Naive thymus-derived CD4-positive, alpha-beta T cell (primary cell): Measurements from ENCODE around the gene RNF157. TPM values are rescaled to one million over a fixed set of nuclear protein-coding genes. Genes with fewer than 3 reads are reported as not detected.

ENCODE experiments used
- ATAC-seq: fragments of 150-1000 bp; cut with Tn5 transposase; 2 replicates; pipeline ENCODE4 v1.10.0; 2021; ENCODE audit warnings: mild to moderate bottlenecking, moderate library complexity
- CTCF ChIA-PET: fragments of 350-600 bp; sonication (Branson Sonifier 250); formaldehyde crosslinking; loops from one replicate; lab custom pipeline; 2021; ENCODE audit warnings: antibody characterized with exemption; lab: Charles Lee
- POLR2A ChIA-PET: fragments of 350-600 bp; sonication (Branson Sonifier 250); formaldehyde crosslinking; loops from one replicate; lab custom pipeline; 2021; ENCODE audit warnings: antibody characterized with exemption, inconsistent platforms; lab: Charles Lee
- DNase-seq, 9 donors: peaks; one replicate each; pipeline versions ENCODE4 v3.0.0 to v3.0.0-alpha.2; 2020 to 2022; ENCODE audit warnings: mixed read lengths in 1 of 9
- H3K27ac ChIP-seq: one replicate; pipeline ENCODE4 v1.7.0; 2013; ENCODE audit warnings: mild to moderate bottlenecking, low read depth, low read length, moderate library complexity
- H3K27me3 ChIP-seq, 2 donors: one replicate each; pipeline ENCODE4 v1.7.0; 2013; ENCODE audit warnings: low read length in 2 of 2, mild to moderate bottlenecking in 2 of 2, moderate library complexity in 2 of 2; ENCODE audit not compliant: control insufficient read depth in 2 of 2, insufficient read depth in 2 of 2
- H3K36me3 ChIP-seq, 3 experiments: 1 replicate in 2 of 3; 2 replicates in 1 of 3; pipeline ENCODE4 v1.7.0; 2013; ENCODE audit warnings: low read length in 3 of 3, mild to moderate bottlenecking in 3 of 3, moderate library complexity in 1 of 3; ENCODE audit not compliant: insufficient read depth in 3 of 3, control insufficient read depth in 2 of 3
- H3K4me1 ChIP-seq, 2 donors: one replicate each; pipeline ENCODE4 v1.7.0; 2013; ENCODE audit warnings: low read length in 2 of 2, mild to moderate bottlenecking in 2 of 2, moderate library complexity in 1 of 2; ENCODE audit not compliant: control insufficient read depth in 2 of 2, insufficient read depth in 2 of 2
- H3K4me3 ChIP-seq: 2 replicates; pipeline ENCODE4 v1.7.0; 2013; ENCODE audit warnings: mild to moderate bottlenecking, low read length
- H3K9me3 ChIP-seq, 3 experiments: 1 replicate in 2 of 3; 2 replicates in 1 of 3; pipeline ENCODE4 v1.7.0; 2013; ENCODE audit warnings: low read length in 3 of 3; ENCODE audit not compliant: control insufficient read depth in 2 of 3
- H3K27ac Mint-ChIP-seq, 9 donors: one replicate each; pipeline ENCODE4 v1.8.0; 2020 to 2022; ENCODE audit warnings: mixed read lengths in 9 of 9, mild to moderate bottlenecking in 8 of 9, moderate library complexity in 5 of 9, inconsistent platforms in 2 of 9
- H3K27me3 Mint-ChIP-seq, 5 donors: one replicate each; pipeline ENCODE4 v1.8.0; 2021 to 2022; ENCODE audit warnings: mixed read lengths in 5 of 5, mild to moderate bottlenecking in 1 of 5
- H3K36me3 Mint-ChIP-seq, 5 donors: one replicate each; pipeline ENCODE4 v1.8.0; 2020 to 2022; ENCODE audit warnings: mixed read lengths in 5 of 5, mild to moderate bottlenecking in 3 of 5, inconsistent platforms in 1 of 5
- H3K4me1 Mint-ChIP-seq, 7 donors: one replicate each; pipeline ENCODE4 v1.8.0; 2020 to 2022; ENCODE audit warnings: mixed read lengths in 7 of 7, mild to moderate bottlenecking in 3 of 7, inconsistent platforms in 1 of 7
- H3K4me3 Mint-ChIP-seq, 10 donors: one replicate each; pipeline ENCODE4 v1.8.0; 2020 to 2022; ENCODE audit warnings: mild to moderate bottlenecking in 10 of 10, mixed read lengths in 10 of 10, moderate library complexity in 6 of 10, inconsistent platforms in 2 of 10
- H3K9me3 Mint-ChIP-seq, 11 donors: one replicate each; pipeline ENCODE4 v1.8.0; 2020 to 2022; ENCODE audit warnings: mixed read lengths in 11 of 11, mild to moderate bottlenecking in 4 of 11, inconsistent platforms in 1 of 11, moderate library complexity in 1 of 11
- intact Hi-C, 2 donors: fragments of 100-400 bp; cut with micrococcal nuclease; formaldehyde crosslinking; loops; one replicate each; pipeline ENCODE4 v1.15.1; 2023
- polyA plus RNA-seq, 2 donors: library from polyadenylated mRNA; unstranded; fragments of 300-500 nt; fragmentation: Illumina TruSeq; gene quantifications; one replicate each; pipeline ENCODE4 v1.2.3, GENCODE V29; 2021
- total RNA-seq, 6 experiments: library from RNA in 5 of 6; stranded (reverse) in 5 of 6; gene quantifications; 1 replicate in 5 of 6; 2 replicates in 1 of 6; pipeline ENCODE4 v1.2.3 and lab custom pipeline; 2021 to 2026

Gene RNF157
- total and polyA plus RNA-seq, 7 experiments from 2014 or later: 10.4 to 96.3 (median 50.6) TPM

DNA sequence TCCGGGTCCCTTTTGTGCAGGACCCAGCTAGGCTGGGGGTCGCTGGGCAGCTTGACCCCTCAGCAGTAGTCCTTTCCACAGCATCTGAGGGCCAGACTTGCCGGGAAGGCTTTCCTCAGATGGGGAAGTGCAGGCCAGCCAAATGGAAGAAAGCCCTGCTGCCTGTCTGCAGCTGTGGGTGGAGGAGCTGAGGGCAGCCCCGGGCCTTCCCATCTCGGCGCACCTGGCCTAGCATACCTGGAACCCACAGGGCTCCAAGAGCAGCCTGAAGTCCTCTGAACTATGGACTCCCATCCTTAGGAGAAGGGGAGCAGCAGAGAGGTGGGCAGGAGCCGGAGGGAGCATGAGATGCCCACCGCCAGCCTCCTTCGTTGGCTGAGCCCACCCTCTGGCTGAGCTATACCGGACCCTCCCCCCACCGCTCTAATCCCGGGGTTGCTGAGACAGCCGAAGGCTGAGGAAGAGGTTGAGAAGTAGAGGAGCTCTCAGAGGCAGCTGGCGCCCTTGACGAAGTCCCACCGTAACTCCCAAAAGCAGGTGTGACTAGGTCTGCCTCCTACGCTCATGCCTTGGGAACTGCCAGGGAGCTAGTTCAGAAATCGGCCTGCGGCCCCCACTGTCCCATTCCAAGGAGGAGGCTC is 38.1 kb upstream of the RNF157 start:
- intact Hi-C loops: loop anchor here in 1 of 2 donors (2.0 kb wide), 1 partner anchor 20 kb away; no protein-coding TSS in a partner anchor
- Mint-ChIP-seq H3K4me3 (no peak overlapping the region), H3K9me3 (no peaks in the 10 kb centered on the region), H3K27me3 (no peaks in the 10 kb centered on the region), H3K27ac (peak overlapping the region in 2 of 9 donors; percentile 46 to 72), H3K36me3 (no peaks in the 10 kb centered on the region), H3K4me1 (peaks cover 12 to 37% (median 28%) of the 10 kb centered on the region in 7 donors)
- Histone ChIP-seq H3K27ac (no peak overlapping the region), H3K4me3 (no peak overlapping the region), H3K36me3 (no peaks in the 10 kb centered on the region), H3K4me1 (peaks cover 8 to 25% of the 10 kb centered on the region in 2 donors), H3K9me3 (no peaks in the 10 kb centered on the region), H3K27me3 (no peaks in the 10 kb centered on the region)
- ATAC-seq (no peak), DNase-seq (no peak)
- POLR2A ChIA-PET: interaction anchor here (0.5 to 2.9 kb wide), 11 partner anchors 12 to 203 kb away, joined by 3 to 11 read pairs (median 3); partner anchors contain the start of genes EXOC7 and UBALD2
- CTCF ChIA-PET: interaction anchor here (0.7 to 6.2 kb wide), 11 partner anchors 10 to 267 kb away, joined by 3 to 191 read pairs (median 11); partner anchors contain the start of genes FOXJ1 and UBALD2

DNA sequence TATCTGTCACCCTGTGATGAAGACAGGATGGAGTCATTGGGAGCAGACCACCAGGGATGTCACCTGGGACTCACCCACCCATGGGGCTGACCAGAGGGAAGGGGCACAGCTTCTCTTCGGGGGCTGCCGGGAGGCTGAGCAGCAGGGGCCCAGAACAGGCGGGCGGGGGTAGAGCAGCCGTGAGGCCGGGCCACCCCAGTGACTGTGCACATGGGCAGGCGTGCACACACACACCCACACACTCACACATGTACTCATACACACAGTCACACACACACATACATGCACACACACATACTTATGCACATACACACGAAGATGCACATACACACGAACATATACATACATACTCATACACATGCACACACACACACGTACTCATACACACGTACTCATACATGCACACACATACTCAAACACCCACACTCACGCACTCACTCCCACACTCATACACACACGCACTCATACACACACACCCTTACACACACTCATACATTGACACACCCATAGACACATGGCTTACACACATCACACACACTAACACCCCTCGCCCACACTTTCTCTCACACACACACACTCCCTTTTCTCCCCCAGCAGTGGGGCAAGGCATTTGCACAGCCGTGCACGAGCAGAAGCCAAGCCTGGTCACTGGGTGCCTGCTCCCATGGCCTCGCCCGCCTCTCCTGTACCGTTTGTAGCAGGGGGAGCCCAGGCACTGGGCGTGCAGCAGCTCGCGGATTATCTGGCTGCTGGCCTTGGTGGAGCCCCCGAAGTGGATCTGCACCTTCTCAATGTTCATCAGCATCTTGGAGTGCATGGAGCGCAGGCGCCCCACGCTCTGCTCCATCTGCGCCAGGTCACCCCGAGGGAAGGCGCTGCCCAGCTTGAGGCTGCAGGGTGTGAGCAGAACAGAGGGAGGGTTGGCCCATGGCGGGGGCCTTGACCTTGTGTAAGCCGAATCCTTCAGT is 37.3 kb upstream of the RNF157 start:
- H3K36me3 Mint-ChIP-seq: no peaks in the 10 kb centered on the region
- H3K4me1 Mint-ChIP-seq: peaks cover 16 to 45% (median 36%) of the 10 kb centered on the region in 7 donors
- ChIA-PET CTCF (interaction anchor here (0.7 to 6.2 kb wide), 8 partner anchors 9 to 261 kb away, joined by 3 to 191 read pairs (median 16); partner anchors contain the start of genes FOXJ1 and UBALD2), POLR2A (interaction anchor here (0.6 to 2.3 kb wide), 9 partner anchors 11 to 158 kb away, joined by 3 to 9 read pairs (median 3); partner anchors contain the start of gene UBALD2)
- H3K27ac Mint-ChIP-seq: peak overlapping the region in 7 of 9 donors; percentile 0 to 76 (median 38)
- H3K4me3 Mint-ChIP-seq: no peak overlapping the region
- H3K27me3 ChIP-seq: no peaks in the 10 kb centered on the region
- no peaks in the 10 kb centered on the region for H3K36me3 ChIP-seq
- ATAC-seq (no peak), DNase-seq (no peak)
- no peaks in the 10 kb centered on the region for H3K9me3 ChIP-seq
- H3K27ac ChIP-seq: no peak overlapping the region
- H3K4me3 ChIP-seq: no peak overlapping the region
- H3K9me3 Mint-ChIP-seq: no peaks in the 10 kb centered on the region
- H3K4me1 ChIP-seq: peaks cover 16 to 33% of the 10 kb centered on the region in 2 donors
- H3K27me3 Mint-ChIP-seq: no peaks in the 10 kb centered on the region
- intact Hi-C loops: loop anchor here in 1 of 2 donors (2.0 kb wide), 1 partner anchor 21 kb away; no protein-coding TSS in a partner anchor

DNA sequence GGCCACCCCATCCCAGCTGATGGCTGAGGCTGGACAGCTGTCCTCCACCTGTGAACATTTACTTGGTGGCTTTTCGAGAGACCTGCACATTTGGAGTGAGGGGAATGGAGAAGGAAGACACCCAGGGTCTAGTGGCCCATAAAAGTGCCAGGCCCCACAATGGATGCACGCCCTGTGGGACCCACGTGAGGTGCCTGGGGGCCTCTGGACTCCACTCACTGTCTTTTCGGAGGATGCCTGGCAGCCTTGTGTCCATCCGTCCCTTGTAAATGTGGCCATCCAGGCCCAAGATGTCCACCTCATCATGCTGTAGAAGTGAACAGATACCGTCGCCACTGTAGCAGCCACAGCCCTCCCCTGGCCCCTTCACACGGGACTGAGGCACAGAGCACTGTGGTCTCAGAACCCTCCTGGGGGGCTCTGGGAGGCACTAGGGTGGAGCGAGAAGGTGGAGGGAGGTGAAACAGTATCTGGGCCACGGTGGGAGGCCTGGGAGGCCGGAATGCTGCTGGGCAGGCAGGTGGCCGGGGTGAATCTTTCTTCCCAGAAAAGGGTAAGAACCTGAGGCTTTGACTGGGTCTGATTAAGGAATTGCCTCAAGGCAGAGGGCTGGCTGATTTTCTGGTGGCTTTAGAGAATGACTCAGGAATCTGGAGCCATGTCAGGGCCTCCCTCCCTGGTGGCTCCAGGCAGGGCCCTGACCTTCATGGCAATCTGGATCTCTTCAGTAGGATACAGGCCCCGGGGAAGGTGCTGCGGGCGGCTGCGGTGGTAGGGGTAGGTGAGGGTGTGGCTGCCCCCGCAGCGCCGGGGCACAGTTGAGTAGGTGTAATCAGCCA is 36.4 kb upstream of the RNF157 start:
- Histone ChIP-seq H3K4me3 (no peak overlapping the region), H3K27me3 (no peaks in the 10 kb centered on the region), H3K27ac (no peak overlapping the region), H3K9me3 (no peaks in the 10 kb centered on the region), H3K4me1 (peaks cover 24 to 41% of the 10 kb centered on the region in 2 donors), H3K36me3 (no peaks in the 10 kb centered on the region)
- ChIA-PET POLR2A (interaction anchor here (1.0 to 15.4 kb wide), 6 partner anchors 9 to 154 kb away, joined by 3 to 310 read pairs (median 6); partner anchors contain the start of gene UBALD2), CTCF (interaction anchor here (1.6 to 5.5 kb wide), 2 partner anchors 87 to 97 kb away, joined by 4 to 36 read pairs; no protein-coding TSS in a partner anchor)
- Mint-ChIP-seq H3K9me3 (no peaks in the 10 kb centered on the region), H3K4me3 (no peak overlapping the region), H3K27me3 (no peaks in the 10 kb centered on the region), H3K27ac (peak overlapping the region in 7 of 9 donors; percentile 5 to 76 (median 51)), H3K4me1 (peaks cover 16 to 50% (median 41%) of the 10 kb centered on the region in 7 donors), H3K36me3 (no peaks in the 10 kb centered on the region)
- DNase-seq (no peak), ATAC-seq (no peak)
- intact Hi-C loops: no loop called here

DNA sequence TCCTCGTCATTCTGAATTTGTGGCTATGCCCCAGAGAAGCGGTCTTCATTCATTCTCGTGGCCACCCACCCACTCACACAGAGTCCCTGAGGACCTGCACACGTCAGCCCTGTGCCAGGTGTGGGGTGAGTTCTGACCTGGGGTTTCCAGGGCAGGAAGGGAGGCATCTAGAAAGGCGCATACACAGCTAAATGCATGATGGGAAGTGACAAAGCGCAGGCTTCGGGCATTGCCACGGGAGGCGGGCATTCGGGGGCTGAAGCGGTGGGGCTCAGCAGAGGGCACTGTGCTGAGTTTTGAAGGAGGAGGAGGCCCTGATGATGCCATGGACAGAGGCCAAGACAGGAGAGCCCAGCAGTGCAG is 35.8 kb upstream of the RNF157 start:
- no peaks in the 10 kb centered on the region for H3K36me3 ChIP-seq
- no peak overlapping the region for H3K4me3 ChIP-seq
- intact Hi-C loops: no loop called here
- H3K4me1 ChIP-seq: peaks cover 30 to 48% of the 10 kb centered on the region in 2 donors
- no peak overlapping the region for H3K27ac ChIP-seq
- POLR2A ChIA-PET: interaction anchor here (0.9 to 15.4 kb wide), 9 partner anchors 9 to 153 kb away, joined by 3 to 310 read pairs (median 4); partner anchors contain the start of gene UBALD2
- Mint-ChIP-seq H3K27ac (peak overlapping the region in 7 of 9 donors; percentile 5 to 80 (median 51)), H3K9me3 (no peaks in the 10 kb centered on the region), H3K27me3 (no peaks in the 10 kb centered on the region), H3K4me3 (no peak overlapping the region), H3K4me1 (peaks cover 16 to 56% (median 47%) of the 10 kb centered on the region in 7 donors), H3K36me3 (peaks cover 0 to 4% (median 0%) of the 10 kb centered on the region in 5 donors)
- DNase-seq (no peak), ATAC-seq (no peak)
- no peaks in the 10 kb centered on the region for H3K27me3 ChIP-seq
- no peaks in the 10 kb centered on the region for H3K9me3 ChIP-seq
- CTCF ChIA-PET: interaction anchor here (0.8 to 5.5 kb wide), 4 partner anchors 87 to 156 kb away, joined by 3 to 36 read pairs (median 10); no protein-coding TSS in a partner anchor

DNA sequence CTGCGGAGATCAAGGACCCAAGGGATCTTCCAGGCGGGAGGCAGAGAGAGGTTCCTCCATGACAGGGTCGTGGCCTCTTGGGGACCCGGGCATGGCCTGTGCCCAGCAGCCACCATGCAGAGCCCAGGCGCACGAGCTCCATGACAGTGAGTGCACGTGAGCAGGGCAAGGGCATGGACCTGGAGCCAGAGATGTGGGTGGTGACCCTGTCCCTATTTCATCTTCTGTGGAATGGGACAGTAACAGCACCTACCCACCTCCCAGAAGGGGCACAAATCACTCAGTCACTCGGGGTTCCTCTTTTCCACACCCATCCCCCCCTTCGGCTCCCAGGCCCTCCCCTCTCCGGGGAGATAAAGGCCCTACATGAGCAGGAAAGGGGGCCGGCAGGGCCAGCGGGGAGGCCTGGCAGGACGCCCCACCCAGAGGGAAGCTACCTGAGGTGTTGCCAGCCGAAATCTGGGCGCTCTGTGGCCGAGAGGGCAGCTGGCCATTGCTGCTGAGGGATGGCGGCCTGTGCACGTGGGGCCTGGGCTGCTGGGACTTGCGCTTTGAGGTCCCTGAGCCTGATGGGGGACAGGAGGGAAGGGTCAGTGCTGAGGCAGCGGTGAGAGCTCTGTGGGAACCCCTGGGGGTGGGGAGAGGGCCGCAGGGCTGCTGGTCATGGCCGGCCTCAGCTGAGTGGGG is 35.2 kb upstream of the RNF157 start:
- CTCF ChIA-PET: interaction anchor here (0.8 to 5.5 kb wide), 7 partner anchors 19 to 155 kb away, joined by 3 to 36 read pairs (median 4); no protein-coding TSS in a partner anchor
- H3K36me3 Mint-ChIP-seq: peaks cover 0 to 8% (median 0%) of the 10 kb centered on the region in 5 donors

More for the DNA sequence above, 35.2 kb upstream of the RNF157 start:
- H3K27ac ChIP-seq: no peak overlapping the region
- DNase-seq (no peak), ATAC-seq (no peak)
- H3K27me3 ChIP-seq: no peaks in the 10 kb centered on the region
- H3K4me3 ChIP-seq: no peak overlapping the region
- H3K9me3 ChIP-seq: no peaks in the 10 kb centered on the region
- Mint-ChIP-seq H3K9me3 (no peaks in the 10 kb centered on the region), H3K27me3 (no peaks in the 10 kb centered on the region), H3K4me3 (no peak overlapping the region), H3K27ac (peak overlapping the region in 3 of 9 donors; percentile 47 to 66 (median 57)), H3K4me1 (peaks cover 18 to 61% (median 52%) of the 10 kb centered on the region in 7 donors)
- intact Hi-C loops: no loop called here
- no peaks in the 10 kb centered on the region for H3K36me3 ChIP-seq
- H3K4me1 ChIP-seq: peaks cover 34 to 52% of the 10 kb centered on the region in 2 donors
- POLR2A ChIA-PET: interaction anchor here (0.9 to 15.4 kb wide), 14 partner anchors 8 to 172 kb away, joined by 3 to 310 read pairs (median 4); partner anchors contain the start of genes EXOC7 and UBALD2
